HL-60/S4 (cell line): ENCODE data around the gene HECTD4.

Experiments
- in situ Hi-C: fragments of 300-500 bp; cut with MboI; formaldehyde crosslinking; loops from 2 replicates; pipeline ENCODE4 v1.14.3; 2022; ENCODE audit warnings: low sequenced_read_pairs

HECTD4 gene

DNA sequence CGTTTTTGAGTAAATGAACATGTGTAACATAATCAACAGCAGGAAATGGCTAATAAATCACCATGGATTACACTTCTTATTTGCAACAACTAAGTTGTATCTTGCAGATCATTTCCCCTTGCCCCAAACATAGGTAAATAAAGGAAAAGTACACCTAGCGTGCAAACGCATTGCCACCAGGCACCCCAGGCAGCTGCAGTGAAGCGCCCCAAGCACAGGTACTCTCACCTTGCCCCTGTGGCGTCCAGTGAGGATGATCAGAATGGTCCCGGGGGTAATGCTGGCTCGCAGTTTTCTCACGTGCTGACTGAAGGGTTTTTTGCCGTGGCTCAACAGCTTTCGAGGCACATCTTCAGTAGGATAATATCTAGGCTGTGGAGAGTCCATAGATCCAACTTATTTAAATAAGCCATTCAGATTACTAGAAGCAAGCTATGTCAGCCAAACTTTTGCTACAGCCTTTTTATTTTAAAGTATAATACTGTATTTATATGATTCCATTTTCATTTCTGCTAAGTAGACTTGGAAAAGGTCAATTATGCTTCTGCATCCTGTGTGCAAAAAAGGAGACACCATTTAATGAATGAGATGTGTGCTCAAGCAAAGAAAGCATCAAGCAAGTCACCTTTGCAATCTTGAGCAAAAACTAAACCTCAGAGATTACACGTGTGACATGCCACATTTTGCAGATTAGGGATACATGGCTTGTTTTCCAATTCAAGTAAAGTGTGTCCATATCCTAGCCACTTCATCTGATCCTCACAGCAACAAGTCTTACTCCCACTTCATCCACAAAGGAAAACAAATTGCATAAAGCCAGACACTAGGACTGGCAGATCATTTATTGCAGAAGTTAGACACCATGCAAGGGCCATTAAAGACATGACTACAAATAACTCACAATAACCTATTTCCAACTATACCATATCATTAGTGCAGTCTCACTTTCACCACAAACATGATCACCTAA is 24.6 kb upstream of the HECTD4 start:
- in situ Hi-C loops: no loop called here

DNA sequence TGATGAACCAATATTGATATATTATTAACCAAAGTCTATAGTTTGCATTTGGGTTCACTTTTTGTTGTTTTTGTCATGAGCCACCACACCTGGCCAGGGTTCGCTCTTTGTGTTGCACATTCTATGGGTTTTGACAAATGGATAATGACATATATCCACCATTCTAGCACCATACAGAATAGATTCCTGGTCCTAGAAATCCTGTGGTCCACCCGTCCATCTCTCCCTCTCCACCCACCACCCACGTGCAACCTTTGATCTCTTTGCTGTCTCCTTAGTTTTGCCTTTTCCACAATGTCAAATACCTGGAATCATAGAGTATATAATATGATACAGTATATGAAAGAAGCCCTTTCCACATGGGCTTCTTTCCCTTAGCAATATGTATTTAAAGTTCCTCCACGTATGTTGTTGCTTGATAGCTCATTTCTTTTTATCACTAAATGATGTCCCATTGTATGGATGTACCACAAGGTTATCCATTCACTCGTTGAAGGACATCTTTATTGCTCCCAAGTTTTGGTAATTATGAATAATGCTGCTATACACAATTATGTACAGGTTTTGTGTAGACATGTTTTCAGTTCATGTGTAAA is 19.8 kb upstream of the HECTD4 start:
- in situ Hi-C loops: no loop called here

DNA sequence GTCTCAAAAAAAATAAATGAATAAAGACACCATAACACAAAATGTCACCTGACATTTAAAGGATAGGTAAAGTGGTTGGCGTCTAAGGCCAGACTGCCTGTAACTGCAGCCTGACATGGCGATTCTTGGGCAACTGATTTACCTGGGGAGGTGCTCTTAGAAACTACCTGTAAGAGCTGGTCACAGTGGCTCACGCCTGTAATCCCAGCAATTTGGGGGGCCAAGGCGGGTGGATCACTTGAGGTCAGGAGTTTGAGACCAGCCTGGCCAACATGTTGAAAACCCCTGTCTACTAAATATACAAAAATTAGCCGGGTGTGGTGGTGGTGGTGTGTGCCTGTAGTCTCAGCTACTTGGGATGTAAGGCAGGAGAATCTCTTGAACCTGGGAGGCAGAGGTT is 18.8 kb upstream of the HECTD4 start:
- in situ Hi-C loops: no loop called here

DNA sequence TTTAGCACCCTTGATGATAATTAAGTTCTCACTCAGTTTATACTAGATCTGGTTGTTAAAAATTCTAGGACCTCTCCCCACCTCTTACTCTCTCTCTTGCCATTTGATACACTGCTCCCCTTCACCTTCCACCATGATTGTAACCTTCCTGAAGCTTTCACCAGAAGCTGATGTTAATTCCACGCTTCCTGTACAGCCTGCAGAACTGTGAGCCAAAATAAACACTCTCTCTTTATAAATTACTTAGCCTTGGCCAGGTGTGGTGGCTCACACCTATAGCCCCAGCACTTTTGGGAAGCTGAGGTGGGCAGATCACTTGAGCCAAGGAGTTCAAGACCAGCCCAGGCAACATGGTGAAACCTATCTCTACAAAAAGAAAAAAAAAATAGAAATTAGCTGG is 11.1 kb upstream of the HECTD4 start:
- in situ Hi-C loops: loop anchor here (10.0 kb wide), 1 partner anchor 569 kb away; no protein-coding TSS in a partner anchor

DNA sequence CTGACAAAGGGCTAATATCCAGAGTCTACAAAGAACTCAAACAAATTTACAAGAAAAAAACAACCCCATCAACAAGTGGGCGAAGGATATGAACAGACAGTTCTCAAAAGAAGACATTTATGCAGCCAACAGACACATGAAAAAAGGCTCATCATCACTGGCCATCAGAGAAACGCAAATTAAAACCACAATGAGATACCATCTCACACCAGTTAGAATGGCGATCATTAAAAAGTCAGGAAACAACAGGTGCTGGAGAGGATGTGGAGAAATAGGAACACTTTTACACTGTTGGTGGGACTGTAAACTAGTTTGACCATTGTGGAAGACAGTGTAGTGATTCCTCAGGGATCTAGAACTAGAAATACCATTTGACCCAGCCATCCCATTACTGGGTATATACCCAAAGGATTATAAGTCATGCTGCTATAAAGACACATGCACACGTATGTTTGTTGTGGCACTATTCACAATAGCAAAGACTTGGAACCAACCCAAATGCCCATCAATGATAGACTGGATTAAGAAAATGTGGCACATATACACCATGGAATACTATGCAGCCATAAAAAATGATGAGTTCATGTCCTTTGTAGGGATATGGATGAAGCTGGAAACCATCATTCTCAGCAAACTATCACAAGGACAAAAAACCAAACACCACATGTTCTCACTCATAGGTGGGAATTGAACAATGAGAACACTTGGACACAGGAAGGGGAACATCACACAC is 7.9 kb upstream of the HECTD4 start:
- in situ Hi-C loops: loop anchor here (10.0 kb wide), 2 partner anchors 445 to 565 kb away; no protein-coding TSS in a partner anchor

DNA sequence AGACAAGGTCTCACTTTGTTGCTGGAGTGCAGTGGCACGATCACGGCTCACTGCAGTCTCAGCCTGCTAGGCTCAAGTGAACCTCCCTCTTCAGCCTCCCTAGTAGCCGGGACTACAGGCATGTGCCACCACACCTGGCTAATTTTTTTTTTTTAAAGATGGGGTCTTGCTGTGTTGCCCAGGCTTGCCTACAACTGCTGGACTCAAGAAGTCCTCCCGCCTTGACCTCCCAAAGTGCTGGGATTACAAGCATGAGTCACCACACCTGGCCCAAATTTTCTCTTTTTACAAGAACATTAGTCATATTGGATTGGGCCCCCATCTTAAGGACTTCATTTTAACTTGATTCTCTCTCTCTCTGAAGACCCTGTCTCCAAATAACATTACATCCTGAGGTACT is 7.0 kb upstream of the HECTD4 start:
- in situ Hi-C loops: loop anchor here (10.0 kb wide), 1 partner anchor 444 kb away; no protein-coding TSS in a partner anchor

DNA sequence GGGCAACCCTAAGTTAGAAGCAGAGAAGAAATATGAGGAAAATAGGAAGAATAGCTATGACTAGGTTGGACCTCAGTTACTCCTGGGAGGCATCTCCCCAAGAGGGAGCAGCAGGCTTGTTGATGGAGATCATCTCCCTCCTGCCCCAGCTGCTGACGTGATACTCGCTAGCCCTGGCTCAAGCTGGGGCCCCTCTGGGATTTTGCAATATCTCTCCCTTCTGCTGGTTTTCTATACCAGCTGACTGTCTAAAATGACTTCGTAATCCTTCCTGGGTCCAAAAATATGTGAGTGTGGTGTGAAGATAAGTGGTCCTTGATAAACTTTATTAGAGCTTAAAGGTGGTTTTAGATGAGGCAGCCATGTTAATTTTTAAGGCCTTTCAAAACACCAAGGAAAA is 4.5 kb upstream of the HECTD4 start:
- in situ Hi-C loops: loop anchor here (10.0 kb wide), 1 partner anchor 442 kb away; no protein-coding TSS in a partner anchor

DNA sequence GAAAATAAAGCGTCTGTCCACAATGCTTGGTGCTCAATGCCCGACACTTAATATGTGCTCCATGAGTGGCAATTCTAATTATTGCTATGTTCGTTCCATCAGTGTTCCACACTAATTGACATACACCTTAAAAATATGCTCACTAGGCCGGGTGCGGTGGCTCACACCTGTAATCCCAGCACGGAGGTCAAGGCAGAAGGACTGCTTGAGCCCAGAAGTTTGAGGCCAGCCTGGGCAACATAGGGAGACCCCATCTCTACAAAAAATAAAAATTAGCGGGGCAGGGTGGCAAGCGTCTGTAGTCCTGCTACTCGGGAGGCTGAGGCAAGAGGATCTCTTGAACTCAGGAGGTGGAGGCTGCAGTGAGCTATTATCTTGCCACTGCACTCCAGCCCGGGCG is 635 bp upstream of the HECTD4 start:
- in situ Hi-C loops: loop anchor here (10.0 kb wide), 1 partner anchor 438 kb away; no protein-coding TSS in a partner anchor

DNA sequence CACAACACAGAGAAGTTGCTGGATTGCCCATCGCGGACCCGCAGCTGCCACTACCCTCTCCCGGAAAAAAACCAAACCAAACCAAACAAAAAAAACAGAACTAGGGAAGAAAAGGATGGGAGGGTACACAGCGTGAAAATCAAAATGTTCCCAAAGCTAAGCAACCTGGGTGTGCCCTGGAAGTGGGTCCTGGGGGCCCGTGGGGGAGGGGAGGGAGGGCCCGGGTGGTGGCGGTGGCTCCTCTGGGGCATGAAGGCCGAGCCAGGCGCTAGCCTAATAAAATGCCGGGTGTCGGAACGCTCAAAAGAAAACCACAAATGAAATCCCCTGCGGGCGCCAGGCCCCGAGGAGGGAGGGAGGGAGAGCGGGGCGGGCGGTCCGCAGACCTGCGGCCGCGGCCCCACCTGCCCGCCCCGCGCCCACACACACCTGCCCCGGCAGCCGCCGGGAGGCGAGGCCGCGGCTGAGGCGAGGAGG is 787 bp downstream of the HECTD4 start:
- in situ Hi-C loops: loop anchor here (10.0 kb wide), 1 partner anchor 437 kb away; no protein-coding TSS in a partner anchor

DNA sequence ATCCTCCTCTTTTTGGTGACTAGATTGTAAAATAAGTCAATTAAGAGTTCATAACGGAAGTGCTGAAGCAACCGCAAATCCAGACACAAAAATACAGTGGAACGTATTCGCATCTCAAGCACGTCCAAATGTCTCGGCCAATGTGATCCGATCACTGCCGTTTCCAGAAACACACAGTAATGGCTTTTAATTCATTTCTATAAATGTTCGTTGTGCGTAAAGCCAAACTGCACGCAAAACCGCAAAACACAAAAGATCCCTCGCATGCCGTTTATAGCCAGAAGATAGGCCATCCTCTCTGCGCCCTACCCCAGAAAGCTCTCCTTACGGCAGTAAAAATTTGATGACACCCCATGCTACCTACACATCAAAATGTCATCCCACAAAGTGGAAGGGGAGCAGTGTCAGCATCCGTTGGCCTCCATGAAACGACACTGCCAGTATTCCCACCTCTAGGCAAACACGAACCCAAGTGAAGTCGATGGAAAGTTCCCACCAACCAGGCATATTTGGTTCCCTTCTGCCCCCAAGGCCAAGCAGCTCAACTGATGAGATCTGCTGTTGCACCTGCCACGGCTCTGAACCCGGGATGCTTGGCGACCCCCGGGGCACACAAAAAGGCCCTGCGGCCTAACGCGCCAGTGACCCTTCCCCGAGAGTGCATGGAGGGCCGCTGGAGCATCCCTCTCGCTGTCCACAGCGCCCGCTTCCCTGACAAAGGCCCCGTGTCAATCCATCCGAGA is 1.4 kb downstream of the HECTD4 start:
- in situ Hi-C loops: loop anchor here (10.0 kb wide), 1 partner anchor 436 kb away; no protein-coding TSS in a partner anchor

DNA sequence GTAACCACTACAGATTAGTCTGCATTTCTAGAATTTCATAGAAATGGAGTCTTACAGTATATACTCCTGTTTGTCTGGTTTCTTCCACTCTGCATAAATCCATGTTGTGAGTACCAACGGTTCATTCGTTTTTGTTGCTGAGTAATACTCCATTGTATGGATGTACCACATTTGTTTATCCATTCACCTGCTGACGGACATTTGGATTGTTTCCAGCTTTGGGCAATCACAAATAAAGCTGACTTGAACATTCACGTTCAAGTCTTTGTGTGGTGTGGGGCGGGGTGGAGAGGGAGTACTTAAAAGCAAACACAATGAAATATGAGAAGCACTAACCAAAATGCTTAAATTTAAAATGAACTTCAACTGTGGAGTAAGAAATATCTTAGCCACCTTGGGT is 7.1 kb downstream of the HECTD4 start:
- in situ Hi-C loops: no loop called here

DNA sequence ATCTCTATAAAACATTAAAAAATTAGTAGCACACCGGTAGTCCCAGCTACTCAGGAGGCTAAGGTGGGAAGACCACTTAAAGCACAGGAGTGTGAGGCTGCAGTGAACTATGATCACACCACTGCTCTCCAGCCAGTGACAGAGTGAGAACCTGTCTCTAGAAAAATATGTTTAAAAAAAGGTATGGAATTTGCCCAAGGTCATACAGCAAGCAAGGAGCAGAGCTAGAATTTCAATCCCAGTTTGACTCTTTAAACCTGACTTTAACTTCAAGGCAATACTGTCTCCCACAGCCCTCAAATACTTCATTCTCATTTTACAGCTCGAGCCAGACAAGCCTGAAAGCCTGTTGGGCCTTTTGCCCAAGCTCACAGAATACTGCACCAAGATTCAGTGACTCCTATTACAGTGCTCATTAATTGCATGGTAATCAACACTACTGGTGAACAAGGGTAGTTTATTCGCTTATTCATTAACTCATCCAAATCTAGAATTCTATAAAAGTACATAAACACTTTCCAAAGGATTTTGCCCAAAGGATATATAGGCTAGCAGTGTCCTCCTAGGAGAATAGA is 8.0 kb downstream of the HECTD4 start:
- in situ Hi-C loops: no loop called here

DNA sequence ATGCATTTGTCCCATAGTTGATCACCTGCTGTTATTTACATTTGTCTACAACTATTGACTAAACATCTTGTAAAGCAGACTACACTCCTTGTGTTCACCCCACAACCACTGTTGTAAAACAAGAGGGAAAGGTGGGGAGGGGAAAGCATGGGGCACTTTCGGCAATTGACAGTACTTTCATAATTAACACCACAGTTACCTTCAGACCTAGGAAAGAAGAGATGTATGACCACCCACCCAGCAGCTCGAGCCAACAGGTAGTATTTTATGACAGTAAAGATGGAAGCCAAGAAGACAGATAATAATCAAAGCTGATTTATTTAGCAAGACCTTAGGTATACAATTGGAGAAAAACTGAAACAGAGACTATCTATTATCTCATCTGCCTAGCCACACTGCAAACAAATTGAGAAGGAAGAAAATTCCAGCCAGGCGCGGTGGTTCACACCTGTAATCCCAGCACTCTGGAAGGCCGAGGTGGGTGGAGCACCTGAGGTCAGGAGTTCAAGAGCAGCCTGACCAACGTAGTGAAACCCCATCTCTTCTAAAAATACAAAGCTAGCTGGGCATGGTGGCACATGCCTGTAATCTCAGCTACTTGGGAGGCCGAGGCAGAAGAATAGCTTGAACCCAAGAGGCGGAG is 11.2 kb downstream of the HECTD4 start:
- in situ Hi-C loops: no loop called here

DNA sequence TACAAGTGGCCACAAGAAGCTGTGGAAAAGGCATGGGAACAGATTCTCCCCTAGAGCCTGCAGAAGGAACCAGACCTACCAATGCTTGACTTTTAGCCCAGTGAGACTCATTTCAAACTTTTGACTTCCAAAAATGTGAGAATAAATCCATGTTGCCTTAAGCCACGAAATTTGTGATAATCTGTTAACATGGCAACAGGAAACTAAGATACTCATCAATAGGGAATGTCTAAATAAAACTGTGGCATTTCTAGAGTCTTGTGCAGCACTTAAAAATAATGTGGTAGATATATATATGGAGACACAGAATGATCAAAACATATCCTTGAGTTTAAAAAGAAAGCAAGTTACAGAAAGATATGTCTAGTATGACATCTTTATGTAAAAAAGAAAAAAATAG is 12.0 kb downstream of the HECTD4 start:
- in situ Hi-C loops: no loop called here

DNA sequence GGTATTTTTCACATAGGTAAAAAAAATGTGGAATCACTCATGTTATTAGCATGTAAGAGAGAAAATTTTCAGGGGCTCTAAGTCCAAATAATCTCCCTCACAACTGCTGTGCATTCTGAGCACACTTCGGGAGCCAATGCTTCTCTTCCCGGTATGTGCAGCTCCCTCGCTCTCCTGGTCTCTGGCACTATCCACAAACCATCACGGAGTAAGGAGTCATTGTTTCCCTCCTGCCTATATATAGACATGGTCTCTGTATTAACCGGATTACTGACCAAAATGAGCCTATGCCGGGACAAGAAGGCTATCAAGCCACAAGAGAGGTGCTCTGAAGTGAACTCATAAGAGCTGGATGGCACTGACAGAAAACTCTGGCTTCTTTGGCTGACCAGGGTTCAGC is 13.4 kb downstream of the HECTD4 start:
- in situ Hi-C loops: no loop called here

DNA sequence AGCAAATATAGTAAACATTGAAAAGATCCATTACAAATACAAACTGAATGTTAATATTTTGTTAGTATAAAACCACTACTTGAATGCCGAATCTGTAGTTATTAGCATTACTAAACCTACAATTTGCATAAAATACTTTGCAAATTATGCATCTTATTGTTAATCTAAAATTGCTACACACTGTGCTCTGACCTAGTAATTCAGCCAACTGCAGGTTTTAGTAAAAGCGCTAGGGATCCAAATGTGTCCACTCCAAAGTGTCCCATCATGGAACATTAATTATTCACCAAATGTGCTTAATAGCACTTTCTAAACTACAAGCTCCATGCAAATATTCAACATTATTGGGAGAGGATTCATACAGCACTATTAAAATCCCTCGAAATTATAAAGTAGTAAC is 14.3 kb downstream of the HECTD4 start:
- in situ Hi-C loops: no loop called here

DNA sequence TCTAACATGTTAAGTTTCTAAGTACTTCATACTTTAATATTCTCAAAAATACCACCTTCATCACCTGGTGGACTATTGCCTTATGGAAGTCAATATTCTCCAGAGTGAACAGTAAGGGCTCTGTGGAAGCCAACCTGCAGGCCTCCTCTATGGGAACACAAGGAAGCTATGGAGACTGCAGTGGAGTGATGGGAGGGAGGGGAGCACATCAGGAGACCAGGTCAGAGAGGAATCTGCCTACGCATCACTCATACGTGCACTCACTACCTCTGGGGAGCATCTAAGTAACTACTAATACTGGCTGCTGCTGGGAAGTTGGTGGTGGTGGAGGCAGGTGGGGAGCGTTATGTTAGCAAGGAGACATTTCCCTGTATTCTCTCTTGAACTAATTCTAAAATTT is 19.9 kb downstream of the HECTD4 start:
- in situ Hi-C loops: no loop called here

DNA sequence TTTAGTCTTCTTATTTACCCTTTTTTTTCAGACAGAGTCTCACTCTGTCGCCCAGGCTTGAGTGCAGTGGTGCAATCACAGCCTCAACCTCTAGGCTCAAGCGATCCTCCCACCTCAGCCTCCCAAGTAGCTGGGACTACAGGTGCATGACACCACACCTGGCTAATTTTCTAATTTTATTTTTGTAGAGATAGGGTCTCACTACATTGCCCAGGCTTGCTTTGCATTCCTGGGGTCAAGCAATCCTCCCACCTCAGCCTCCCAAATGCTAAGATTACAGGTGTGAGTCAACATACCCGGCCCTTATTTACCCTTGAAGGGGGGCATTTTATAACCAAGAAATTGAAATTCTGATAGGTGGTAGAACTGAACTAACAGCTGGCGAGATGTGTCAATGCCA is 21.0 kb downstream of the HECTD4 start:
- in situ Hi-C loops: no loop called here

DNA sequence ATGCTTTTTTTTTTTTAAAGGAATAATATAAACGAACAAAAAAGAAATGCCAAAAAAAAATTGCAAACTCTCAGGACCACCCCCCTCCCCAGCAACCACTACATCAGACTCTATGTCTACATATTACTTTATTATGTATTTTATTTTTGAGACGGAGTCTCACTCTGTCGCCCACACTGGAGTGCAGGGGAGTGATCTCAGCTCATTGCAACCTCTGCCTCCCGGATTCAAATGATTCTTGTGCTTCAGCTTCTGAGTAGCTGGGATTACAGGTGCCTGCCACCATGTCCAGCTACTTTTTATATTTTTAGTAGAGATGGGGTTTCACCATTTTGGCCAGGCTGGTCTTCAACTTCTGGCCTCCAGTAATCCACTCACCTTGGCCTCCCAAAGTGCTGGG is 22.9 kb downstream of the HECTD4 start:
- in situ Hi-C loops: no loop called here

DNA sequence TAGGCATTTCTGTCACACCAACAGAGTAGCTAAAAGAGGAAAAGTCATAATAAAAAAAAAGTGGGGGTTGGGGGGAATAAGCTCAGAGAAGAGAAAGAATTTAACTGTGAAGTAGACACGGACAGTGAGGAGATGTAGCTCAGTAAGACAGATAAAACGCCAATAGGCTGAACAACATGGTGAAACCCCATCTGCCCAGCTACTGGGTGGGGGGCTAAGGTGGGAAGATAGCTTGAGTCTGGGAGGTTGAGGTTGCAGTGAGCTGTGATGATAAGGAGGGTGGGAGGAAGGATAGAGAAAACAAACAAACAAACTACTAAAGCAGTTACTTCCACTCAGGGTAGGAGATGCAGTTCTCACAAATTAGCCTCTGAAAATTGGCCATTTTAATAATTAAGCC is 25.0 kb downstream of the HECTD4 start:
- in situ Hi-C loops: no loop called here
